GM21528 (cell line): ENCODE data around the gene SLC16A13.
A peak's percentile ranks its signal among the peaks of the same experiment; 100 is the strongest.

Experiments
- ATAC-seq: cut with Tn5 transposase; IDR thresholded peaks from one replicate; pipeline ENCODE4 v1.9.1; 2021; ENCODE audit warnings: mild to moderate bottlenecking, moderate library complexity; ENCODE audit not compliant: unreplicated experiment, low FRiP score

SLC16A13 gene

GRCh38 chr17:7011415-7011814 is 24.4 kb upstream of the SLC16A13 start:
- no peak for ATAC-seq

GRCh38 chr17:7011942-7012254 is 23.9 kb upstream of the SLC16A13 start:
- no peak for ATAC-seq

GRCh38 chr17:7014261-7014994 is 21.4 kb upstream of the SLC16A13 start:
- peak; percentile 71 for ATAC-seq

GRCh38 chr17:7014995-7015958 is 20.5 kb upstream of the SLC16A13 start:
- peak; percentile 18 for ATAC-seq

GRCh38 chr17:7016418-7016817 is 19.4 kb upstream of the SLC16A13 start:
- ATAC-seq: no peak

- no peak for ATAC-seq
Observed at GRCh38 chr17:7016886-7017826, 18.7 kb upstream of the SLC16A13 start.

- no peak for ATAC-seq
Observed at GRCh38 chr17:7017827-7018200, 18.0 kb upstream of the SLC16A13 start.

- no peak for ATAC-seq
Observed at GRCh38 chr17:7018331-7018964, 17.4 kb upstream of the SLC16A13 start.

GRCh38 chr17:7019367-7019766 is 16.4 kb upstream of the SLC16A13 start:
- ATAC-seq: no peak

- ATAC-seq: no peak
Observed at GRCh38 chr17:7019839-7020519, 15.8 kb upstream of the SLC16A13 start.

GRCh38 chr17:7020894-7021664 is 14.7 kb upstream of the SLC16A13 start:
- ATAC-seq: no peak

- ATAC-seq: peak; percentile 49
Observed at GRCh38 chr17:7021993-7022778, 13.6 kb upstream of the SLC16A13 start.

- ATAC-seq: no peak
Observed at GRCh38 chr17:7022781-7023571, 12.8 kb upstream of the SLC16A13 start, which contains the start of gene BCL6B. Gene BCL6B, plus strand, starts transcription at chr17:7023050. Its CDS starts 622 bp downstream, at chr17:7023672.

- ATAC-seq: no peak
Observed at GRCh38 chr17:7023576-7024401, 12.0 kb upstream of the SLC16A13 start.

GRCh38 chr17:7024402-7024785 is 11.4 kb upstream of the SLC16A13 start:
- ATAC-seq: no peak

- ATAC-seq: no peak
Observed at GRCh38 chr17:7025245-7025644, 10.6 kb upstream of the SLC16A13 start.
